AG09309 (cell line): ENCODE results near the gene LAP3.
A peak's percentile ranks its signal among the peaks of the same experiment; 100 is the strongest.

Experiments
- DNase-seq: peaks from one replicate; pipeline ENCODE4 v3.0.0-alpha.2; 2010; ENCODE audit warnings: low read depth
- H3K4me3 ChIP-seq: 2 replicates; pipeline ENCODE4 v1.5.1; 2011; ENCODE audit warnings: mild to moderate bottlenecking, low read depth, low read length, moderate library complexity; ENCODE audit not compliant: control insufficient read depth
- CTCF ChIP-seq: IDR thresholded peaks from 2 replicates; pipeline ENCODE4 v1.5.1; 2011; ENCODE audit warnings: mild to moderate bottlenecking, low read depth, low read length, inconsistent platforms; ENCODE audit not compliant: insufficient read depth, control insufficient read depth; ENCODE audit errors: missing control alignments

LAP3 gene

GRCh38 chr4:17614416-17615299 lies 37.7 kb downstream of the LAP3 start, which contains the start of gene MED28:
Gene MED28 (plus strand): TSS chr4:17614641. CDS start chr4:17614655, 14 bp downstream.
- DNase-seq: peak; percentile 77
- peak within 1 kb of the TSS; percentile 81 for H3K4me3 ChIP-seq
- no peak for TF ChIP-seq CTCF

- H3K4me3 ChIP-seq: no peak overlapping the region
- DNase-seq: no peak
- TF ChIP-seq CTCF: no peak
Observed at GRCh38 chr4:17616283-17616682, 39.3 kb downstream of the LAP3 start.

DNA sequence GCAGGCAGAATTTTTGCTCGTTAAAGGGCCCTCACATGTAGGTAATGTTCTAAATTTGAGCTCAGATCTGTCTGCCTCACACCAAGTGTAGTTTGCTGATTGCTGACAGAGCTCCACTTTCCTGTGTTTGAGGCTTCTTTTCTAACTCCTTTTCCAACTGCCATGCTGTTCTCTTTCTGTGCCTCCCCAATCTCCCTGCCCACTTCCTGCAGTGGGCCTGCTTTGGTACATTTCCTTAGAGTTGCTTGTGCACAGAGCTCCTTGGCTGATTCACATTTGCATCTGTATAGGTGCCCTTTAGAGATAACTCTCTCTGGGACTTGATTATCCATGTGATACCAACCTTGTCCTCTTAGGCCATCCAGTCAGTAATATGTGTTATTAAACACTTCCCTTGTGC lies 41.9 kb downstream of the LAP3 start:
- H3K4me3 ChIP-seq: no peak overlapping the region
- TF ChIP-seq CTCF: no peak
- no peak for DNase-seq

DNA sequence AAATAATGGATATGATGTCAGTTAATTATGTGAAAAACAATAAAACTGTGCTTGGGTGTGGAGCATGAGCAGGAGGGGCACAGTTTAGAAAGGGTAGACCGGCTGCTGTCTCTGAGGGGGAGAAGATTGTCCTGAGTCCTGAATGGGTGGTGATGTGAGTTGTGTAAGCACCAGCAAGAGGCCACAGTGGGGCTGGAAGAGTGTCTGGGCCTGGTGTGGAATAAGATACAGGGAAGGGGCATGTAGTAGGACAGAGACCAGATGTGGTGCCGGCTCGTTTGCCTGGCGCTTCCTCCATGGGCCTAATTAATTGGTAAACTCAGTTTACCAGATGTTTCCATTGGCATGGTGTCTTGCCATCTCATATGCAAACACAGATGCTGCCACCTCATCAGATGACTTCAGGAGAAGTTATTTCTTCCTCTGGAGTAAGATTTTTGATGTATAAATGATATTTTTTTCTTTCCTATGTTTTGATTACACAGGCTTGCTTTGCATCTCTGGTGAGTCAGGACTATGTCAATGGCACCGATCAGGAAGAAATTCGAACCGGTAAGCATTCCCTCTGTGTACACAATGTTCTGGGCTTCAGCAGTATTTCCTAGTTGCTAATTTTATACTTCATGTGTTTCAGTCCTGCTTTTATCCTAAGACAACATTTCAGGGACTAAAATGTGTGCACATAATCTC lies 42.6 kb downstream of the LAP3 start:
- H3K4me3 ChIP-seq: no peak overlapping the region
- TF ChIP-seq CTCF: no peak
- no peak for DNase-seq

GRCh38 chr4:17623451-17624001 lies 46.5 kb downstream of the LAP3 start:
- no peak for DNase-seq
- TF ChIP-seq CTCF: no peak
- no peak overlapping the region for H3K4me3 ChIP-seq

DNA sequence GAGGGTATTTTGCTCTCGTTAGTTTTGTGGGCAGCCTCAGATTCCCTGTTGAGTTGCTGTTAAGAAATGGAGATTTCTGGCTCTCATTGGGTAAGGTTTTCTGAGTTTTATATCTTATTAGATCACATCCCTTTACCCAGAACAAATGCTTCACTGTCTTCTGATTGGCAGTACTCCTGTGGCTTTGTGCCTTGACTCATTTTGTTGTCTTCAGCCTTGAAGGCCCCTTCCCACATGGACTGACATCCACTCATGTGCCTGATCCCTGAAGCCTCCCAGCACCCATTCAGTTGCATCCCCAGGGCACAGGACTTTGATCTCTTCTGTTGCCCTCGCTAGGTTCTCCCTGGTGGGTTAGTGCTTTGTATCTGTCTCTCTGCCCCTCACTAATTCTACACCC lies 47.8 kb downstream of the LAP3 start:
- no peak for TF ChIP-seq CTCF
- DNase-seq: no peak
- H3K4me3 ChIP-seq: no peak overlapping the region
